ENCODE data around the gene C10orf71.

The C10orf71 gene

GRCh38 chr10:49299816-49300139, 808 bp downstream of the C10orf71 start:
- POLR2A ChIA-PET, result no interaction called here
- no peak overlapping the region for H3K4me3 ChIP-seq (ENCODE audit: low read depth, low read length)
- DNase-seq (ENCODE audit: low read depth, low spot score), result no peak
- CTCF ChIA-PET, result interaction anchor here (1.0 kb wide), 1 partner anchor 9 kb away, joined by 3 read pairs; no protein-coding TSS in a partner anchor
- TF ChIP-seq CTCF (IDR thresholded peaks at IDR 0.05; ENCODE audit: insufficient read depth, low read length, missing control alignments), result no peak

- CTCF ChIA-PET, result interaction anchor here (1.0 kb wide), 1 partner anchor 9 kb away, joined by 3 read pairs; no protein-coding TSS in a partner anchor
- TF ChIP-seq CTCF (IDR thresholded peaks at IDR 0.05; ENCODE audit: insufficient read depth, low read length, missing control alignments), result no peak
- no peak overlapping the region for H3K4me3 ChIP-seq (ENCODE audit: low read depth, low read length)
- POLR2A ChIA-PET, result no interaction called here
- DNase-seq (ENCODE audit: low read depth, low spot score), result no peak
Measured at GRCh38 chr10:49300140-49300974, 1.4 kb downstream of the C10orf71 start.

- ChIA-PET CTCF (no interaction called here), POLR2A (no interaction called here)
- no peak for DNase-seq (ENCODE audit: low read depth, low spot score)
- no peak overlapping the region for H3K4me3 ChIP-seq (ENCODE audit: low read depth, low read length)
- TF ChIP-seq CTCF (IDR thresholded peaks at IDR 0.05; ENCODE audit: insufficient read depth, low read length, missing control alignments), result no peak
Measured at GRCh38 chr10:49301302-49301701, 2.3 kb downstream of the C10orf71 start.

DNA sequence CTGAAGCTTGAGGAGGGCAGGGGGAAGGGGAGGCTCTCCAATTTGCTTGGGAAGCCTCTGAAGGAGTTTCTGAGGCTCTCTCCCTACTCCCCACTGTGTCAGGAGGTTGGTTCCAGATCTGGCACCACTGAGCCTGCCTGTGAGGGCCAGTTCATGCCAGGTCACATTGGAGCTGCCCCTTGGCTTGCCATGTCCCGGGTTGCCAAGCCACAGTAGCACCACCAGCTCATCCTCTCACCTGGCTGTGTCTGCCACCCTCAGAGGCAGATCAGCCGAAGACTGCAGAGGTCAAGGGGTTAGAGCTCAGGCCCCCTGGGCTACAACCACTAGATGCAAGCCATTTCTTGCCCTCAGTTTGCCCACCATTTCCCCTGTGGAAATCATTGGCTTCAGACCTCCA, 3.1 kb downstream of the C10orf71 start:
- H3K4me3 ChIP-seq (ENCODE audit: low read depth, low read length), result no peak overlapping the region
- ChIA-PET POLR2A (no interaction called here), CTCF (no interaction called here)
- TF ChIP-seq CTCF (IDR thresholded peaks at IDR 0.05; ENCODE audit: insufficient read depth, low read length, missing control alignments), result no peak
- no peak for DNase-seq (ENCODE audit: low read depth, low spot score)

- no peak overlapping the region for H3K4me3 ChIP-seq (ENCODE audit: low read depth, low read length)
- no peak for TF ChIP-seq CTCF (IDR thresholded peaks at IDR 0.05; ENCODE audit: insufficient read depth, low read length, missing control alignments)
- POLR2A ChIA-PET, result no interaction called here
- CTCF ChIA-PET, result no interaction called here
- DNase-seq (ENCODE audit: low read depth, low spot score), result no peak
Measured at GRCh38 chr10:49303711-49304110, 4.7 kb downstream of the C10orf71 start.

GRCh38 chr10:49304137-49304536, 5.2 kb downstream of the C10orf71 start:
- TF ChIP-seq CTCF (IDR thresholded peaks at IDR 0.05; ENCODE audit: insufficient read depth, low read length, missing control alignments), result no peak
- DNase-seq (ENCODE audit: low read depth, low spot score), result no peak
- no peak overlapping the region for H3K4me3 ChIP-seq (ENCODE audit: low read depth, low read length)
- CTCF ChIA-PET, result no interaction called here
- POLR2A ChIA-PET, result no interaction called here

All from AG04449 (cell line).